WTC11 (cell line): ENCODE results near the gene BLOC1S4. TPM values are rescaled to one million over a fixed set of nuclear protein-coding genes. Genes with fewer than 3 reads are reported as not detected.
A peak's percentile ranks its signal among the peaks of the same experiment; 100 is the strongest.

Experiments
- ATAC-seq: fragments of 200-7000 bp; cut with Tn5 transposase; 2 replicates; pipeline ENCODE4 v1.10.0; 2021; ENCODE audit warnings: mild to moderate bottlenecking, moderate library complexity
- CTCF ChIA-PET: fragments of 300-600 bp; sonication (Branson Sonifier 250); formaldehyde crosslinking; loops from one replicate; lab custom pipeline; 2021; ENCODE audit warnings: antibody characterized with exemption; lab: Charles Lee
- POLR2A ChIA-PET: fragments of 350-600 bp; sonication (Branson Sonifier 250); formaldehyde crosslinking; loops from one replicate; lab custom pipeline; 2021; ENCODE audit warnings: antibody characterized with exemption; lab: Charles Lee
- DNase-seq: peaks from one replicate; pipeline ENCODE4 v3.0.0; 2021; ENCODE audit warnings: low spot score
- H3K27ac Mint-ChIP-seq: 2 replicates; pipeline ENCODE4 v1.8.0; 2021; ENCODE audit warnings: mixed read lengths
- H3K27me3 Mint-ChIP-seq: 2 replicates; pipeline ENCODE4 v1.8.0; 2021; ENCODE audit warnings: low read depth, mild to moderate bottlenecking, moderate library complexity, mixed read lengths
- H3K36me3 Mint-ChIP-seq: 2 replicates; pipeline ENCODE4 v1.8.0; 2021; ENCODE audit warnings: mixed read lengths
- H3K4me1 Mint-ChIP-seq: 2 replicates; pipeline ENCODE4 v1.8.0; 2022; ENCODE audit warnings: mixed read lengths
- H3K4me3 Mint-ChIP-seq: 2 replicates; pipeline ENCODE4 v1.8.0; 2021; ENCODE audit warnings: mild to moderate bottlenecking, moderate library complexity, mixed read lengths
- H3K9me3 Mint-ChIP-seq: 2 replicates; pipeline ENCODE4 v1.8.0; 2021; ENCODE audit warnings: mixed read lengths
- ATF3 ChIP-seq: sonication (generic); formaldehyde crosslinking; conservative IDR thresholded peaks from 2 replicates; pipeline ENCODE4 v1.8.1; 2022; ENCODE audit warnings: mild to moderate bottlenecking, missing genetic modification reagents
- ELF4 ChIP-seq: sonication (generic); formaldehyde crosslinking; IDR thresholded peaks from 2 replicates; pipeline ENCODE4 v1.8.1; 2022; ENCODE audit warnings: low read depth, mild to moderate bottlenecking, moderate library complexity, missing genetic modification reagents
- ESRRA ChIP-seq: sonication (generic); formaldehyde crosslinking; IDR thresholded peaks from 2 replicates; pipeline ENCODE4 v1.8.1; 2022; ENCODE audit warnings: mild to moderate bottlenecking, missing genetic modification reagents, borderline replicate concordance
- FOXK1 ChIP-seq: sonication (generic); formaldehyde crosslinking; IDR thresholded peaks from 2 replicates; pipeline ENCODE4 v1.8.0; 2022; ENCODE audit warnings: mild to moderate bottlenecking, moderate library complexity, missing genetic modification reagents
- FOXP1 ChIP-seq: sonication (generic); formaldehyde crosslinking; IDR thresholded peaks from 2 replicates; pipeline ENCODE4 v1.8.0; 2022; ENCODE audit warnings: missing genetic modification reagents, mild to moderate bottlenecking, moderate library complexity, borderline replicate concordance
- HMGXB4 ChIP-seq: sonication (generic); formaldehyde crosslinking; IDR thresholded peaks from 2 replicates; pipeline ENCODE4 v1.8.1; 2023; ENCODE audit warnings: mild to moderate bottlenecking, moderate library complexity, missing genetic modification reagents
- IRF2 ChIP-seq: sonication (generic); formaldehyde crosslinking; IDR thresholded peaks from 2 replicates; pipeline ENCODE4 v1.8.0; 2022; ENCODE audit warnings: low read depth, missing genetic modification reagents, borderline replicate concordance
- KAT7 ChIP-seq: sonication (generic); formaldehyde crosslinking; IDR thresholded peaks from 2 replicates; pipeline ENCODE4 v1.8.1; 2023; ENCODE audit warnings: missing genetic modification reagents, mild to moderate bottlenecking, borderline replicate concordance
- MAX ChIP-seq: sonication (generic); formaldehyde crosslinking; IDR thresholded peaks from 2 replicates; pipeline ENCODE4 v1.8.0; 2022; ENCODE audit warnings: mild to moderate bottlenecking, missing genetic modification reagents
- NFYB ChIP-seq: sonication (generic); formaldehyde crosslinking; conservative IDR thresholded peaks from 2 replicates; pipeline ENCODE4 v1.8.0; 2022; ENCODE audit warnings: low read depth, missing genetic modification reagents
- PRDM15 ChIP-seq: sonication (generic); formaldehyde crosslinking; IDR thresholded peaks from 2 replicates; pipeline ENCODE4 v1.8.0; 2022; ENCODE audit warnings: missing genetic modification reagents
- SOX15 ChIP-seq: fragments of 250-450 bp; sonication (Bioruptor Pico); IDR thresholded peaks from 2 replicates; pipeline ENCODE4 v1.9.0; 2021; ENCODE audit warnings: mild to moderate bottlenecking
- SP1 ChIP-seq: sonication (generic); formaldehyde crosslinking; conservative IDR thresholded peaks from 2 replicates; pipeline ENCODE4 v1.8.1; 2022; ENCODE audit warnings: missing genetic modification reagents
- STAT6 ChIP-seq: sonication (generic); formaldehyde crosslinking; conservative IDR thresholded peaks from 2 replicates; pipeline ENCODE4 v1.8.1; 2023; ENCODE audit warnings: mild to moderate bottlenecking, low read depth, missing genetic modification reagents, moderate library complexity
- TCF7 ChIP-seq: sonication (generic); formaldehyde crosslinking; IDR thresholded peaks from 2 replicates; pipeline ENCODE4 v1.8.0; 2022; ENCODE audit warnings: mild to moderate bottlenecking, low read depth, missing genetic modification reagents, moderate library complexity
- ZNF138 ChIP-seq: sonication (generic); formaldehyde crosslinking; conservative IDR thresholded peaks from 2 replicates; pipeline ENCODE4 v1.8.1; 2022; ENCODE audit warnings: mild to moderate bottlenecking, moderate library complexity, missing genetic modification reagents
- ZNF232 ChIP-seq: sonication (generic); formaldehyde crosslinking; IDR thresholded peaks from 2 replicates; pipeline ENCODE4 v1.8.0; 2022; ENCODE audit warnings: mild to moderate bottlenecking, missing genetic modification reagents
- ZNF263 ChIP-seq: sonication (generic); formaldehyde crosslinking; IDR thresholded peaks from 2 replicates; pipeline ENCODE4 v1.8.1; 2022; ENCODE audit warnings: low read depth, mild to moderate bottlenecking, moderate library complexity, missing genetic modification reagents
- total RNA-seq: library from RNA; stranded (reverse); gene quantifications from 3 replicates; pipeline ENCODE4 v1.2.3, GENCODE V29; 2021
- TF ChIP-seq, protein P1 (sequence below): sonication (generic); formaldehyde crosslinking; IDR thresholded peaks from 2 replicates; pipeline ENCODE4 v1.8.0; 2022; ENCODE audit warnings: mild to moderate bottlenecking, missing genetic modification reagents

Gene BLOC1S4
- total RNA-seq, 1 experiment from 2014 or later: 21.4 TPM

GRCh38 chr4:6674500-6675149 is 41.3 kb upstream of the BLOC1S4 start (continued):
- peak; percentile 79; the same call in 1 of the 2 replicates for TF ChIP-seq MAX (CRISPR knock-in tag)

- Mint-ChIP-seq H3K4me1 (peaks cover 31% of the 10 kb centered on the region), H3K36me3 (peaks cover 26% of the 10 kb centered on the region), H3K27me3 (peaks cover 22% of the 10 kb centered on the region), H3K9me3 (peaks cover 9% of the 10 kb centered on the region), H3K4me3 (peak overlapping the region; percentile 90), H3K27ac (peak overlapping the region; percentile 63)
- DNase-seq (no peak), ATAC-seq (no peak)
- no peak for TF ChIP-seq HMGXB4 (CRISPR knock-in tag)
- no peak for TF ChIP-seq TCF7
- no peak for TF ChIP-seq FOXK1 (CRISPR knock-in tag)
- no peak for TF ChIP-seq ESRRA (CRISPR knock-in tag)
- TF ChIP-seq ZNF232 (CRISPR knock-in tag): no peak
- no peak for TF ChIP-seq SP1 (CRISPR knock-in tag)
- no peak for TF ChIP-seq SOX15 (CRISPR knock-in tag)
- TF ChIP-seq ZNF138 (CRISPR knock-in tag): no peak
- TF ChIP-seq NFYB (CRISPR knock-in tag): no peak
- TF ChIP-seq STAT6: no peak
- no peak for TF ChIP-seq ZNF263 (CRISPR knock-in tag)
- TF ChIP-seq, protein P1, sequence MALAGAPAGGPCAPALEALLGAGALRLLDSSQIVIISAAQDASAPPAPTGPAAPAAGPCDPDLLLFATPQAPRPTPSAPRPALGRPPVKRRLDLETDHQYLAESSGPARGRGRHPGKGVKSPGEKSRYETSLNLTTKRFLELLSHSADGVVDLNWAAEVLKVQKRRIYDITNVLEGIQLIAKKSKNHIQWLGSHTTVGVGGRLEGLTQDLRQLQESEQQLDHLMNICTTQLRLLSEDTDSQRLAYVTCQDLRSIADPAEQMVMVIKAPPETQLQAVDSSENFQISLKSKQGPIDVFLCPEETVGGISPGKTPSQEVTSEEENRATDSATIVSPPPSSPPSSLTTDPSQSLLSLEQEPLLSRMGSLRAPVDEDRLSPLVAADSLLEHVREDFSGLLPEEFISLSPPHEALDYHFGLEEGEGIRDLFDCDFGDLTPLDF (CRISPR knock-in tag): no peak
- TF ChIP-seq IRF2 (CRISPR knock-in tag): no peak
- TF ChIP-seq FOXP1 (CRISPR knock-in tag): no peak
- TF ChIP-seq ATF3 (CRISPR knock-in tag): no peak
- no peak for TF ChIP-seq KAT7 (CRISPR knock-in tag)
- no peak for TF ChIP-seq PRDM15 (CRISPR knock-in tag)
- TF ChIP-seq ELF4 (CRISPR knock-in tag): no peak
- POLR2A ChIA-PET: no interaction called here
- CTCF ChIA-PET: interaction anchor here (1.0 to 2.3 kb wide), 3 partner anchors 14 to 25 kb away, joined by 3 to 13 read pairs (median 5); no protein-coding TSS in a partner anchor
These were observed 39.0 kb upstream of the BLOC1S4 start for GRCh38 chr4:6676722-6677558.
